Endothelial cell of umbilical vein (primary cell): ENCODE measurements around the gene STT3B. TPM values are rescaled to one million over a fixed set of nuclear protein-coding genes. Genes with fewer than 3 reads are reported as not detected.

Experiments used
- BruUV-seq: library from RNA; stranded (reverse); fragments of 400-500 nt; replicated peaks from 2 replicates; lab custom pipeline; 2021; lab: Mats Ljungman, UMichigan
- CTCF ChIA-PET: fragments of 300-600, 350-600 bp; sonication (Branson Sonifier 250); formaldehyde crosslinking; loops from one replicate; lab custom pipeline; 2021; ENCODE audit warnings: antibody characterized with exemption, inconsistent platforms; lab: Charles Lee
- POLR2A ChIA-PET: fragments of 300-600, 350-600 bp; sonication (Branson Sonifier 250); formaldehyde crosslinking; loops from one replicate; lab custom pipeline; 2021; ENCODE audit warnings: antibody characterized with exemption, inconsistent platforms; lab: Charles Lee
- DNase-seq: peaks from one replicate; pipeline ENCODE4 v3.0.0-alpha.2; 2011; ENCODE audit warnings: low read depth, low spot score
- FAIRE-seq: peaks from 2 replicates; lab custom pipeline; 2011; peaks lifted over from hg19 to GRCh38; lab: Jason Lieb, UNC
- H2AFZ ChIP-seq: 2 replicates; pipeline ENCODE4 v1.6.0; 2012; ENCODE audit warnings: low read depth, low read length, control low read depth, inconsistent platforms
- H3K27ac ChIP-seq: 2 replicates; pipeline ENCODE4 v1.5.1; 2011; ENCODE audit warnings: low read depth, mild to moderate bottlenecking, control low read depth, low read length, moderate library complexity; ENCODE audit not compliant: insufficient read depth
- H3K27me3 ChIP-seq, 2 experiments: 2 replicates each; pipeline versions ENCODE4 v1.6.0 to v1.6.1; 2011; ENCODE audit warnings: low read length in 2 of 2, mixed read lengths in 1 of 2; ENCODE audit not compliant: control insufficient read depth in 2 of 2, insufficient read depth in 2 of 2
- H3K36me3 ChIP-seq, 2 experiments: 2 replicates in 1 of 2; 3 replicates in 1 of 2; pipeline ENCODE4 v1.5.1; 2011; ENCODE audit warnings: low read length in 2 of 2, mild to moderate bottlenecking in 1 of 2, moderate library complexity in 1 of 2; ENCODE audit not compliant: control insufficient read depth in 2 of 2, insufficient read depth in 2 of 2; ENCODE audit errors: extremely low read depth in 1 of 2
- H3K4me1 ChIP-seq: 3 replicates; pipeline ENCODE4 v1.5.1; 2011; ENCODE audit warnings: mild to moderate bottlenecking, low read length; ENCODE audit not compliant: control insufficient read depth, insufficient read depth; ENCODE audit errors: extremely low read depth
- H3K4me2 ChIP-seq: 2 replicates; pipeline ENCODE4 v1.6.1; 2011; ENCODE audit warnings: low read length, control low read depth, mixed read lengths; ENCODE audit not compliant: insufficient read depth
- H3K4me3 ChIP-seq, 3 experiments: fragments of 200-600 bp in 1 of 3; sonication (generic), shearing (Covaris generic) in 1 of 3; replicated peaks in 1 of 3; 2 replicates each; pipeline ENCODE4 v1.5.1; 2011 to 2016; ENCODE audit warnings: control low read depth in 3 of 3, low read length in 3 of 3, mild to moderate bottlenecking in 2 of 3, inconsistent platforms in 1 of 3, low read depth in 1 of 3, moderate library complexity in 1 of 3; ENCODE audit not compliant: insufficient read depth in 1 of 3
- H3K79me2 ChIP-seq: 2 replicates; pipeline ENCODE4 v1.6.0; 2012; ENCODE audit warnings: low read length, inconsistent platforms; ENCODE audit not compliant: control insufficient read depth, insufficient read depth
- H3K9ac ChIP-seq: replicated peaks from 2 replicates; pipeline ENCODE3; 2011; ENCODE audit warnings: low read length, control low read depth; ENCODE audit not compliant: insufficient read depth; ENCODE audit errors: extremely low read depth
- H3K9me1 ChIP-seq: replicated peaks from 3 replicates; pipeline ENCODE4 v1.6.0; 2011; ENCODE audit warnings: mild to moderate bottlenecking, low read length; ENCODE audit not compliant: control insufficient read depth, insufficient read depth; ENCODE audit errors: extremely low read depth
- H3K9me3 ChIP-seq: replicated peaks from 2 replicates; pipeline ENCODE4 v1.5.1; 2012; ENCODE audit warnings: low read length, inconsistent platforms; ENCODE audit not compliant: control insufficient read depth, insufficient read depth
- H4K20me1 ChIP-seq: replicated peaks from 2 replicates; pipeline ENCODE3; 2011; ENCODE audit warnings: mild to moderate bottlenecking, low read length; ENCODE audit not compliant: control insufficient read depth, insufficient read depth; ENCODE audit errors: extremely low read depth
- CTCF ChIP-seq, 2 donors: IDR thresholded peaks; 1 replicate in 1 of 2; 2 replicates in 1 of 2; pipeline ENCODE4 v1.5.1; 2011; ENCODE audit warnings: low read length in 2 of 2, mild to moderate bottlenecking in 2 of 2, moderate library complexity in 2 of 2, control low read depth in 1 of 2, inconsistent platforms in 1 of 2, low read depth in 1 of 2; ENCODE audit not compliant: insufficient read depth in 1 of 2; ENCODE audit errors: extremely low read depth in 1 of 2
- EZH2 ChIP-seq: IDR thresholded peaks from 2 replicates; pipeline ENCODE4 v1.6.1; 2012; ENCODE audit warnings: borderline replicate concordance, low read depth, mild to moderate bottlenecking, moderate library complexity, low read length, inconsistent platforms; ENCODE audit not compliant: severe bottlenecking
- FOS ChIP-seq: IDR thresholded peaks from 2 replicates; pipeline ENCODE4 v1.6.1; 2011; ENCODE audit warnings: mild to moderate bottlenecking, low read length, moderate library complexity, borderline replicate concordance; ENCODE audit not compliant: insufficient read depth
- GATA2 ChIP-seq: IDR thresholded peaks from 2 replicates; pipeline ENCODE4 v1.7.0; 2011; ENCODE audit warnings: low read depth, mild to moderate bottlenecking, moderate library complexity, mixed read lengths, low read length; ENCODE audit not compliant: insufficient read length, insufficient read depth
- JUN ChIP-seq: IDR thresholded peaks from 2 replicates; pipeline ENCODE4 v1.6.1; 2011; ENCODE audit warnings: borderline replicate concordance, low read depth; ENCODE audit not compliant: insufficient read length, insufficient read depth
- MYC ChIP-seq: IDR thresholded peaks from one replicate; pipeline ENCODE4 v1.6.1; 2011; ENCODE audit warnings: mild to moderate bottlenecking, low read depth, low read length
- POLR2A ChIP-seq: IDR thresholded peaks from 2 replicates; pipeline ENCODE4 v1.6.1; 2012; ENCODE audit warnings: low read depth, mild to moderate bottlenecking, control low read depth, low read length
- POLR2AphosphoS5 ChIP-seq: IDR thresholded peaks from 2 replicates; pipeline ENCODE4 v1.6.1; 2012; ENCODE audit warnings: low read depth, mild to moderate bottlenecking, control low read depth, low read length, moderate library complexity; ENCODE audit not compliant: insufficient read depth
- dilution Hi-C: fragments of 300-500 bp; cut with MboI; formaldehyde crosslinking; loops from one replicate; pipeline ENCODE4 v1.15.0; 2019; ENCODE audit warnings: low sequenced_read_pairs; ENCODE audit not compliant: extremely low pct_ligation_motif_present
- intact Hi-C: fragments of 100-400 bp; cut with micrococcal nuclease; formaldehyde crosslinking; loops from one replicate; pipeline ENCODE4 v1.10.0; 2022
- polyA plus RNA-seq, 4 experiments: library from polyadenylated mRNA; depleted of rRNA in 3 of 4; stranded (reverse) in 3 of 4; unstranded in 1 of 4; fragments of >200 nt; gene quantifications; 2 replicates each; pipeline versions ENCODE4 v1.2.1 to v1.2.3, GENCODE V29; 2011 to 2012; ENCODE audit warnings: missing spikeins in 1 of 4
- total RNA-seq: library from RNA; stranded (reverse); gene quantifications from 2 replicates; pipeline ENCODE4 v1.2.3, GENCODE V29; 2021
- TF ChIP-seq, protein P1 (sequence below): IDR thresholded peaks from 2 replicates; pipeline ENCODE4 v1.6.1; 2011; ENCODE audit not compliant: insufficient read depth, insufficient read length

STT3B gene
- total and polyA plus RNA-seq, 2 donors (not counting 3 experiments of a cell fraction or from before 2014, with no cell fraction given) = 56.4 to 113 TPM

GRCh38 chr3:31625358-31625757, 92.6 kb downstream of the STT3B start:
- intact Hi-C loops = no loop called here
- Histone ChIP-seq H3K9me3 (no peaks in the 10 kb centered on the region), H3K4me3 (no peak overlapping the region), H3K27ac (no peak overlapping the region), H4K20me1 (no peaks in the 10 kb centered on the region), H3K9ac (no peak overlapping the region), H3K4me2 (no peak overlapping the region), H3K27me3 (no peaks in the 10 kb centered on the region), H3K79me2 (no peaks in the 10 kb centered on the region), H3K9me1 (no peaks in the 10 kb centered on the region), H2AFZ (no peak overlapping the region), H3K4me1 (no peaks in the 10 kb centered on the region), H3K36me3 (peaks cover 8 to 15% of the 10 kb centered on the region in 2 experiments)
- DNase-seq (no peak), FAIRE-seq (no peak)
- no peak for TF ChIP-seq JUN
- no peak for TF ChIP-seq POLR2A
- TF ChIP-seq, protein P1, sequence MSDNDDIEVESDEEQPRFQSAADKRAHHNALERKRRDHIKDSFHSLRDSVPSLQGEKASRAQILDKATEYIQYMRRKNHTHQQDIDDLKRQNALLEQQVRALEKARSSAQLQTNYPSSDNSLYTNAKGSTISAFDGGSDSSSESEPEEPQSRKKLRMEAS = no peak
- TF ChIP-seq FOS = no peak
- TF ChIP-seq POLR2AphosphoS5 = no peak
- no TSS peak for BruUV-seq
- dilution Hi-C loops = no loop called here
- POLR2A ChIA-PET = no interaction called here
- CTCF ChIA-PET = interaction anchor here (0.7 to 2.0 kb wide), 5 partner anchors 11 to 143 kb away, joined by 3 to 6 read pairs (median 3); no protein-coding TSS in a partner anchor

DNA sequence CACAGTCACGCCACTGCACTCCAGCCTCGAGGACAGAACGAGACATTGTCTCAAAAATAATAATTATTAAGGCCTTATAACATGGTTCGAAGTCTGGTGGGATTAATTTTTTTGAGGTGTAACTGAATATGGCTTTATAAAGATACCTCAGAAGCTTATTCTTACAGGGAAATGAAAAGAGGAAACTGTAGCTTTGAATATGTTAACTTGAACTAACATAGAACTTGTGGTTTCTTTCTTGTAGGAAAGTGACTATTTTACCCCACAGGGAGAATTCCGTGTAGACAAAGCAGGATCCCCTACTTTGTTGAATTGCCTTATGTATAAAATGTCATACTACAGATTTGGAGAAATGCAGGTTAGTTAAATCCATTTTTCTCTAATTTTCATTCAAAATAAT, 96.3 kb downstream of the STT3B start:
- DNase-seq (no peak), FAIRE-seq (no peak)
- TF ChIP-seq POLR2A = no peak
- no peak for TF ChIP-seq POLR2AphosphoS5
- TF ChIP-seq JUN = no peak
- TF ChIP-seq EZH2 = no peak
- TF ChIP-seq MYC = no peak
- no peak for TF ChIP-seq GATA2
- no peak for TF ChIP-seq CTCF (IDR thresholded peaks at IDR 0.05; ENCODE audit: extremely low read depth in 1 of 2, insufficient read depth in 1 of 2, low read depth in 1 of 2, low read length in 2 of 2)
- TF ChIP-seq, protein P1 = no peak
- TF ChIP-seq FOS = no peak
- ChIA-PET POLR2A (no interaction called here), CTCF (no interaction called here)
- Histone ChIP-seq H2AFZ (no peak overlapping the region), H3K4me3 (no peak overlapping the region), H3K4me1 (no peaks in the 10 kb centered on the region), H3K9ac (no peak overlapping the region), H4K20me1 (no peaks in the 10 kb centered on the region), H3K27me3 (no peaks in the 10 kb centered on the region), H3K9me3 (no peaks in the 10 kb centered on the region), H3K27ac (no peak overlapping the region), H3K9me1 (no peaks in the 10 kb centered on the region), H3K79me2 (no peaks in the 10 kb centered on the region), H3K36me3 (peaks cover 8 to 10% of the 10 kb centered on the region in 2 experiments), H3K4me2 (no peak overlapping the region)
- intact Hi-C loops = no loop called here
- no TSS peak for BruUV-seq
- dilution Hi-C loops = no loop called here
